ENCODE measurements around the gene MSRB3. TPM values are rescaled to one million over a fixed set of nuclear protein-coding genes. Genes with fewer than 3 reads are reported as not detected.

Gene MSRB3
- total RNA-seq, 1 experiment from 2014 or later: 1.1 TPM

DNA sequence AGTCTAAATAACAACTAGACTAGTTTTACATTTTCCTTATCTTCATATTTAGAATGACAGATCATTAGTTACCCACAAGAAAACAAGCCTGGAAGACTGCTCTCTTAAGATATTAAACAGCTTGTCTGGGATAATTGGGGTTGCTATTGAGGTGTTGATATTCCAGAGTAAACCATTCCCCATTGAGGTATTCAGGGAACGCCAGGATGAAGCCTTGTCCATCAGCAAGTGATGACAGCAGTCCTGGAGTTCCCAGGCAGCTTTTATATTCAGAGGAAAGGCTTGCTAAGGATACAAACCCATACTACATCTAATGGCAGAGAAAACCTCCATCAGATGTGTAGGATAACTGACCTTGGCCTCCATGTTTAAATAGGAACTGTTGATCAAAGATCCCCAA is 168.4 kb downstream of the MSRB3 start:
- H2AK5ac ChIP-seq (ENCODE audit: insufficient read length, low read length): no peak overlapping the region
- no peak overlapping the region for H4K8ac ChIP-seq (replicated peaks; ENCODE audit: insufficient read length, low read depth, low read length)
- H2BK20ac ChIP-seq (ENCODE audit: low read depth, low read length, poor library complexity, severe bottlenecking): no peak overlapping the region
- H3K23ac ChIP-seq (ENCODE audit: insufficient read length, low read depth, low read length): no peak overlapping the region
- no peak overlapping the region for H3K4me3 Mint-ChIP-seq
- H3K56ac ChIP-seq (ENCODE audit: insufficient read length, low read depth, low read length): no peak overlapping the region
- H3K18ac ChIP-seq (ENCODE audit: insufficient read length, low read depth, low read length): no peak overlapping the region
- H3K9me3 Mint-ChIP-seq: no peaks in the 10 kb centered on the region; a peak in 1 of 5 replicates
- no peak overlapping the region for H2BK12ac ChIP-seq (ENCODE audit: insufficient read length, low read depth, low read length)
- H3K79me2 ChIP-seq (ENCODE audit: insufficient read depth, low read length): no peaks in the 10 kb centered on the region
- H3K79me1 ChIP-seq (ENCODE audit: insufficient read depth, low read depth, low read length, poor library complexity, severe bottlenecking): no peaks in the 10 kb centered on the region
- H3K36me3 Mint-ChIP-seq (ENCODE audit: insufficient read depth in 1 of 3, low read depth in 3 of 3): no peaks in the 10 kb centered on the region
- H2BK120ac ChIP-seq (ENCODE audit: low read depth, low read length, poor library complexity, severe bottlenecking): no peak overlapping the region
- no peak overlapping the region for H3K9ac ChIP-seq (ENCODE audit: extremely low read depth, insufficient read length, low read length)
- H3K27ac Mint-ChIP-seq: no peak overlapping the region
- TF ChIP-seq, protein P1, sequence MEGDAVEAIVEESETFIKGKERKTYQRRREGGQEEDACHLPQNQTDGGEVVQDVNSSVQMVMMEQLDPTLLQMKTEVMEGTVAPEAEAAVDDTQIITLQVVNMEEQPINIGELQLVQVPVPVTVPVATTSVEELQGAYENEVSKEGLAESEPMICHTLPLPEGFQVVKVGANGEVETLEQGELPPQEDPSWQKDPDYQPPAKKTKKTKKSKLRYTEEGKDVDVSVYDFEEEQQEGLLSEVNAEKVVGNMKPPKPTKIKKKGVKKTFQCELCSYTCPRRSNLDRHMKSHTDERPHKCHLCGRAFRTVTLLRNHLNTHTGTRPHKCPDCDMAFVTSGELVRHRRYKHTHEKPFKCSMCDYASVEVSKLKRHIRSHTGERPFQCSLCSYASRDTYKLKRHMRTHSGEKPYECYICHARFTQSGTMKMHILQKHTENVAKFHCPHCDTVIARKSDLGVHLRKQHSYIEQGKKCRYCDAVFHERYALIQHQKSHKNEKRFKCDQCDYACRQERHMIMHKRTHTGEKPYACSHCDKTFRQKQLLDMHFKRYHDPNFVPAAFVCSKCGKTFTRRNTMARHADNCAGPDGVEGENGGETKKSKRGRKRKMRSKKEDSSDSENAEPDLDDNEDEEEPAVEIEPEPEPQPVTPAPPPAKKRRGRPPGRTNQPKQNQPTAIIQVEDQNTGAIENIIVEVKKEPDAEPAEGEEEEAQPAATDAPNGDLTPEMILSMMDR (conservative IDR thresholded peaks at IDR 0.05): no peak
- H3K27ac ChIP-seq (ENCODE audit: insufficient read length, low read depth, low read length): no peak overlapping the region
- WGBS (ENCODE audit: extremely low coverage, insufficient read length, low lambda C conversion rate): no CpG with 5 or more reads among the region's 1 CpG
- H3K4me1 Mint-ChIP-seq: peaks cover 0 to 3% of the 10 kb centered on the region in 2 experiments; a peak in 1 of 4 replicates
- H3T11ph ChIP-seq (ENCODE audit: low read length): no peak overlapping the region
- no peak overlapping the region for H4K5ac ChIP-seq (ENCODE audit: insufficient read length, low read depth, low read length)
- H3K4ac ChIP-seq (ENCODE audit: low read depth, low read length): no peak overlapping the region
- no peak for DNase-seq
- no peak overlapping the region for H2BK15ac ChIP-seq (ENCODE audit: low read depth, low read length)
- H2BK5ac ChIP-seq (ENCODE audit: insufficient read length, low read length): no peak overlapping the region
- H3K14ac ChIP-seq (ENCODE audit: insufficient read depth, low read length): no peak overlapping the region
- H4K91ac ChIP-seq (ENCODE audit: insufficient read length, low read depth, low read length): no peak overlapping the region
- no peak overlapping the region for H2AFZ ChIP-seq (ENCODE audit: low read length)
- no peaks in the 10 kb centered on the region for H3K27me3 ChIP-seq (ENCODE audit: insufficient read depth, low read length)
- no peaks in the 10 kb centered on the region for H3K23me2 ChIP-seq (ENCODE audit: insufficient read length, low read depth, low read length, poor library complexity, severe bottlenecking)
- H3K27me3 Mint-ChIP-seq (ENCODE audit: low read depth): no peaks in the 10 kb centered on the region
- no peaks in the 10 kb centered on the region for H4K20me1 ChIP-seq (ENCODE audit: control insufficient read depth, insufficient read depth, insufficient read length)
- no peak overlapping the region for H3K4me2 ChIP-seq (ENCODE audit: insufficient read depth, insufficient read length, low read length)
- H3K4me1 ChIP-seq (ENCODE audit: insufficient read depth, low read length): no peaks in the 10 kb centered on the region
- H3K9me3 ChIP-seq (ENCODE audit: control insufficient read depth, low read depth, low read length): no peaks in the 10 kb centered on the region
